Measurements from ENCODE around the gene MROH9. TPM values are rescaled to one million over a fixed set of nuclear protein-coding genes. Genes with fewer than 3 reads are reported as not detected.
"Not testable (repeated sequence)": the region's sequence is repeated elsewhere in the genome, so short reads cannot be mapped to it uniquely, and the experiment has no call there.

Gene MROH9, protein sequence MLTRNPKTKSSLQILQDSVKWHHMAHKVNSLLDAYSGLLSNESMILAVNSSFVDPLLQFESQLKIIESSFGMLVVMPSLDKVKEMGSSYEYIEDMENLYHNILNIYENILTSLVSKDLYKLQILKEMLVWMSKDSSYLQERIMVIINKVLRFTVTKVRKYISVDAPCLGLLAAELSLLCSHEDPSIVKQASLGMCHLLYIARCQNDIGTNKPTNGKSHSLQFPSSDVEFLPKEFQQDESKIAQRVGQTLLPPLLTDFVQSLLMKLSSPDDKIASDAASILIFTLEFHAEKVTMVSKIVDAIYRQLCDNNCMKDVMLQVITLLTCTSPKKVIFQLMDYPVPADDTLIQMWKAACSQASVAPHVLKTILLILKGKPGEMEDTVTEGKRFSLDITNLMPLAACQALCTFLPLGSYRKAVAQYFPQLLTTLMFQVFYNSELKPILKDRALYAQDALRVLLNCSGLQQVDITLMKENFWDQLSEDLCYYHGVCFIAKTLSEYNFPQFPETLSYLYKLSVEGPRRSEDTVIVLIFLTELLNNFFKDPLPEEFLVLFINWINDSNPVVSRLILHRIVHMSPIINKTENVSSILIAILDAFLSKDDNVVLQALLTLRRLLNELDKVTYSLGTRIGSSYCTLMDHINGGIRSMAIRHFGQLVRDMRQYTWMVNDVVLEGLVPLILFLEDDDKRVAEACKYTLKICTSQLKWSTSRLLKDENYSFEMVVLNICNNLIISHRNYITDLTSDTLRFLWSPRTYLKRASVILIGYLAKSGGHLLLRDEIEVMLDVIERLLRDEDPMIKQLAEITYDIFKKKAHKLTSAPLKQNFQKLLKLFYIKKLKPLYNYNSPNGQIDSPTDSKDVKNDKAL
- polyA plus RNA-seq (2012; ENCODE audit: insufficient read depth, insufficient read length): not detected

GRCh38 chr1:170935231-170935630 lies at the start of gene MROH9:
Gene MROH9, plus strand, starts transcription at chr1:170935534. Its CDS starts 10,023 bp downstream, at chr1:170945557.
- H3K4me3 ChIP-seq (ENCODE audit: low read length): no peak within 1 kb of the TSS
- no peak for DNase-seq (ENCODE audit: low read depth, low spot score)

DNA sequence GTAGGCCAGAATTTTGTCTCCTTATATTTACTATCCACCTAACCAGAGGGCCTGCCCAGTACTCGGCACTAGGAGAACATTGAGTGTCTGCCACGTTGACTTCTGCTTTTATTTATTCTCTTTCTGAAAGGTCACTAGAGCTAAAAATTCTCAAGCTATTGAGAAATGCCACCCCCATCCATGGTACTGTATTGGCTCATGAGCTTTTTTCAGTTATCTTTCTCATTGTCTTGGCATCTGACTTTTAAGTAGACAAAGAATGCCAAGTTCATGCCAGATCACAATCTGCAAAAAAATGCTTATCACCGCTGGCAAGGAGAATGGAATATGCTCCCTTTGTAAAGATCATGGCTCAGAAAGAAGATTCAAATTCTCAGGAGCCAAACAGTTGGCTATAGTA lies 49.8 kb upstream of the MROH9 start:
- DNase-seq (ENCODE audit: low read depth, low spot score): no peak
- H3K4me3 ChIP-seq (ENCODE audit: low read length): no peak overlapping the region

GRCh38 chr1:170886460-170886859 lies 48.9 kb upstream of the MROH9 start:
- no peak overlapping the region for H3K4me3 ChIP-seq (ENCODE audit: low read length)
- no peak for DNase-seq (ENCODE audit: low read depth, low spot score)

- no peak overlapping the region for H3K4me3 ChIP-seq (ENCODE audit: low read length)
- DNase-seq (ENCODE audit: low read depth, low spot score): no peak
Observed at GRCh38 chr1:170887726-170888125, 47.6 kb upstream of the MROH9 start.

- no peak for DNase-seq (ENCODE audit: low read depth, low spot score)
- no peak overlapping the region for H3K4me3 ChIP-seq (ENCODE audit: low read length)
Observed at GRCh38 chr1:170891872-170892271, 43.5 kb upstream of the MROH9 start.

DNA sequence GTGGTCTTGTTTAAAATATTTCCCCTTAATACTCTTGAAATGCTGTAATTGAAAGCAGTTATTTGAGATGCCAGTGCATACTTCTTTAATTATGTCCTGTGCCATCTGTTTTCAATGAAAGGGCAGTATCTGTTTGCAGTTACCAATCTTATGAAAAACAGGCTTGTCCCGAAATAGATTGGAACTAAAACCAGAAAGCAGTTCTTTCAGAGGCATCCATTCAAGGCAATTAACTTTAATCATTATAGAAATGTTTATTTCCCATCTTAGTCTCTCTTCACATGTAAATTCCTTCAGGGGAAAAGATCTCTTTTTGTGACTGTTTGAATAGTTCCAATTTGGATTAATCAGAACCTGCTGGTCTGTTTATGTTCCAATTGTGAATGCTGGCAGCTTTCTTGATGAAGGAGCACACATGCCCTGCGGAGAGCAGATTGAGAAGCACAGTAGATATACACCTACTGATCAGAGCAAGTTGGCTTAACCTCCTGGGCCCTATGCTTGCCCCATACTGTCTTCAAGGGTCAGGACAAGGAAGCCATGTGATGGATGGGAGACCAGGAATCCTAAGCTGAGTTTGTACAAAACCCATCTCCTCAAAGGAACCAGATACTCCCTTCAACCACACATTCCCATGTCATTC lies 41.6 kb upstream of the MROH9 start:
- DNase-seq (ENCODE audit: low read depth, low spot score): no peak
- no peak overlapping the region for H3K4me3 ChIP-seq (ENCODE audit: low read length)

DNA sequence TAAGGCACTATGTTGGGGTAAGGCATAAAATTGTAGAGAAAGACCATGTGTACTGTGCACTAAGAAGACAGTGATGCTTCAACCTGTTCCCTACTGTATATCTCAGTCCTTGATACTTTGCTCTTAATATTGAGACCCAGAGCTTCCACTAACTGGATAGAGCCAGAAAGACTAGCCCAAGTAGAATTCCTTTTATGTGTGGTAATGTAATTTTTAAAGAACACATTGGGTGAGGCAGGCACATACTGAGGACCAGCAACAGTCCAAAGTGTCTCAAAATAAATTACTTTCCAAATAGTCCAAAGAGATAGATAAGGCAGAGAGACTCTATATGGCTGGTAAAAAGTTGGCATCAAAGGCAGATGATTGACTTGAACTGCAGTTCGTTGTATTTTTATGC lies 31.4 kb upstream of the MROH9 start:
- no peak for DNase-seq (ENCODE audit: low read depth, low spot score)
- H3K4me3 ChIP-seq (ENCODE audit: low read length): no peak overlapping the region

GRCh38 chr1:170908942-170909341 lies 26.4 kb upstream of the MROH9 start:
- no peak overlapping the region for H3K4me3 ChIP-seq (ENCODE audit: low read length)
- DNase-seq (ENCODE audit: low read depth, low spot score): no peak

DNA sequence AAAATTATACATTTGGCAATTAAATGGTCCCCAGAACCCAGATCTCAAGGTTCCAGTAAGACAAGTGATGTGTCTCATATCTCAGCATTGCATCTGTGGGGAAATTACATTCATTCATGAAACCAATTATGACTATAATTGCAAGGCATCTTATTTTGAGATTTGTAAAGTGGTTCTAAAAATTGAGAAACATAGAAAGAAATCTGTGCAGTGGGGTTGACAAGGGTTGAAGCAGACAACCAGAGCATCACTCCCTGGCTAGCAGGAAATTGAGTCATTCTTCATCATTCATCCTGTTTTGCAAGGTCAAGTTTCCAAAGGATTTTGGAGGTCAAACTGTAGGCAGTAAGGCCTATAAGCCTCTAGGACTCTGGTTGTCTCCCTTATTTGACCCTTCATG lies 25.1 kb upstream of the MROH9 start:
- DNase-seq (ENCODE audit: low read depth, low spot score): no peak
- no peak overlapping the region for H3K4me3 ChIP-seq (ENCODE audit: low read length)

DNA sequence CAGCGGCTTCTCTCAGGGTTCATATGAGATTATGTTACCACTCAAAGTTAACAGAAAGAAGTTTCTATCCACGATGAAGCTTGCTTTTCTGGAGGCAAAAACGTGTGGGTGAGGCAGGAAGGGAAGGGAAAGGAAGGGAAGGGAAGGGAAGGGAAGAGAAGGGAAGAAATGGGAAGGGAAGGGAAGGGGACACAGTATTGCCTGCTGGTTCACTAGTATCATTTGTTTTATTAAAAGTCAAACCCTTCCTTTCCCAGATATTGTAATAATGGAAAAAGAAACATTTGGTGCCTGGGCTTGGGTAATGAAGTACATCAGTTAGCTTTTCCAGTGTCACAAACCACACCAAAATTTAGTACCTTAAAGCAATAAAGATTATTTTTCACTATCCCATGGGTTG lies 18.0 kb upstream of the MROH9 start:
- H3K4me3 ChIP-seq (ENCODE audit: low read length): no peak overlapping the region
- no peak for DNase-seq (ENCODE audit: low read depth, low spot score)

GRCh38 chr1:170924656-170925055 lies 10.7 kb upstream of the MROH9 start:
- not testable (repeated sequence) for DNase-seq (ENCODE audit: low read depth, low spot score); H3K4me3 ChIP-seq (ENCODE audit: low read length)

GRCh38 chr1:170927955-170928840 lies 7.1 kb upstream of the MROH9 start:
- DNase-seq (ENCODE audit: low read depth, low spot score): no peak
- no peak overlapping the region for H3K4me3 ChIP-seq (ENCODE audit: low read length)

GRCh38 chr1:170929412-170929834 lies 5.9 kb upstream of the MROH9 start:
- DNase-seq (ENCODE audit: low read depth, low spot score): no peak
- H3K4me3 ChIP-seq (ENCODE audit: low read length): no peak overlapping the region

DNA sequence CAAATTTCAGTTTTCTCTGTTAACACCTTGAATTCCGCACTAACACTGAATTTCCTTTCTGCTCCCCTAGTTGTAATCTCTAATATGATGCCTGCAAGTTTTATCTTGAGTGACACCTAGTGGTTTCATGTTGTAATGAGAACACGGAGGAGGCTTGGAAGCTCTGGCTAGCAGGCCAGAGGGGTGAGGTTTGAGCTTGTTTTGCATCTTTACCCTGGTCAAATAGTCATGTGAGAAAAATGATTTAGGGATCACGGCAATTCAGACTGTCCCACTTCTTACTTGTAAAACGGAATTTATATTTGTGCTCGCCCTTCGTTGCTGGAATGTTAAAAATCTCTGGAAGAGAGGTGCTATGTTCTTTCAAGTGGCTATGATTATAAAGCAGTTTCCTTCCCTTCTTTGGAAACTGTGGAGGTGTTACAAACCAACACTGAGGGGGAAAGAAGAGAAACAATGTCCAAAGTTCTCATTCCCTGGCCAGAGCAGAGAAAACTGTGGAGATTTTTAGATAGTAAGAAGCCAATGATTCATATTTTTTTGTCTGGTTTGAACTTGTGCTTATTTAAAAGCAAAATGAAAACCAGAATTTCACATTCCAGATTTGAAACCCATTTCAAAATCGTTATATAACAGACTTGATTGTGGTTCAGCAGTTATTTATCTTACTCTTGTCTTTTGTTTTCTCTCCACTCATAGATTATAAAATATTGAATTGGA lies 5.3 kb upstream of the MROH9 start:
- H3K4me3 ChIP-seq (ENCODE audit: low read length): no peak overlapping the region
- DNase-seq (ENCODE audit: low read depth, low spot score): peak; percentile 46

DNA sequence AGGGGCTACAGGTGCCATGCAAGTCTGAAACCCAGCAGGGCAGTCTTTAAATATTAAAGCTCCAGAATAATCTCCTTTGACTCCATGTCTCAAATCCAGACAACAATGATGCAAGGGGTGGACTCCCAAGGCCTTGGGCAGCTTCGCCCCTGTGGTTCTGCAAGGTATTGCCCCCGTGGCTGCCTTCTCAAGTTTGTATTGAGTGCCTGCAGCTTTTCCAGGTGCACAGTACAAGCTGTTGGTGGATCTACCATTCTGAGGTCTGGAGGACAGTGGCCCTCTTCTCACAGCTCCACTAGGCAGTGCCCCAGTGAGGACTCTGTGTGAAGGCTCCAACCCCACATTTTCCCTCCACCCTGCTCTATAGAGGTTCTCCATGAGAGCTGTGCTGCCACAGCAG lies 3.7 kb upstream of the MROH9 start:
- DNase-seq (ENCODE audit: low read depth, low spot score): no peak
- H3K4me3 ChIP-seq (ENCODE audit: low read length): no peak overlapping the region

DNA sequence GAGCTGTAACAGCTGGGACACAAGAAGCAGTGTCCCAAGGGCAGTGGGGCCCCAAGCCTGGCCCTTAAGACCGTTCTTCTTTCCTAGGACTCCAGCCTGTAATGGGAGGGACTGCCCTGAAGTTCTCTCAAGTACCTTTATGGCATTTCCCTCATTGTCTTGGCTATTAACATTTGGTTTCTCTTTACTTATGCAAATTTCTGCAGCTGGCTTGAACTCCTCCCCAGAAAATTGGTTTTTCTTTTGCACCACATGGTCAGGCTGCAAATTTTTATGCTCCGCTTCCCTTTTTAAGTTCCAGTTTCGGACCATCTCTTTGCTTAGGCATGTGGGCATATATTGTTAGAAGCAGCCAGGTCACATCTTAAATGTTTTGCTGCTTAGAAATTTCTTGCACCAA lies 3.1 kb upstream of the MROH9 start:
- no peak for DNase-seq (ENCODE audit: low read depth, low spot score)
- no peak overlapping the region for H3K4me3 ChIP-seq (ENCODE audit: low read length)

- DNase-seq (ENCODE audit: low read depth, low spot score): no peak
- H3K4me3 ChIP-seq (ENCODE audit: low read length): no peak overlapping the region
Observed at GRCh38 chr1:170938281-170938680, 2.9 kb downstream of the MROH9 start.

DNA sequence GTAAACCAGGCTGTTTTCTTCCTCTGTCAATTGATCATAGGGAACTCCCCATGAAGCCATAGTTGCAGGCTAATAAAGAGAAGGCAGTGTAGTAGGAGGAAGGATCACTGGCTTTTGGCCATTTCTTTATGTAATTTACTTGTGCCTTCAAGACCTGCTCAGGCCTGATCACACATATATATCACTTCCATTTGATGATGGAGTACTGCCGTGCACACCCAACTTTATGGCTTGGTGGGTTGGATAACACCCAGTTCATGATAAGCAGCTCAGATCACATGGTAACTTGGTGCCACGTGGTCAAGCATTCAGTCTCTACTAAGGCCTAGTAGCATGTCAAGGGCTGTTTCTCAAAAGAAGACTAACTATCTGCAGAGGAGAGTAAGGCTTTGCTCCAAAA lies 4.1 kb downstream of the MROH9 start:
- H3K4me3 ChIP-seq (ENCODE audit: low read length): no peak overlapping the region
- no peak for DNase-seq (ENCODE audit: low read depth, low spot score)
